ENCODE measurements around the gene ZNF556. TPM values are rescaled to one million over a fixed set of nuclear protein-coding genes. Genes with fewer than 3 reads are reported as not detected.

The ZNF556 gene
- total RNA-seq, 1 experiment from 2014 or later, result 0.04 TPM

DNA sequence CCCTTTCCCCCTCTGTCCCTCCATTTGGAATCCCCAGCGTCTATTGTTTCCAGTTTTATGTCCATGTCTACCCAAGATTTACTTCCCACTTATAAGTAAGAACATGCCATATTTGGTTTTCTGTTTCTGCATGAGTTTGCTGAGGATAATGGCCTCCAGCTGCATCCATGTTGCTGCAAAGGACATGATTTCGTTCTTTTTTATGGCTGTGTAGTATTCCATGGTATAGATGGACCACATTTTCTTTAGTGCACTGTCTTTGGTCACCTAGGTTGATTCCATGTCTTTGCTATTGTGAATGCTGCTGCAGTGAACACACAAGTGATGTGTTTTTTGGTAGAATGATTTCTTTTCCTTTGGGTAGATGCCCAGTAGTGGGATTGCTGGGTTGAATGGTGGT, 22.0 kb upstream of the ZNF556 start:
- ChIA-PET CTCF (no interaction called here), POLR2A (ENCODE audit: unreplicated experiment) (no interaction called here)
- intact Hi-C loops (cut with micrococcal nuclease), result no loop called here
- no peak overlapping the region for H3K4me2 ChIP-seq (ENCODE audit: low read length)
- H3K4me1 ChIP-seq (ENCODE audit: insufficient read depth, low read length), result no peaks in the 10 kb centered on the region; the same call in 1 of the 2 replicates
- H3K79me2 ChIP-seq (ENCODE audit: low read length), result peaks cover 8% of the 10 kb centered on the region; the same call in 1 of the 2 replicates
- H3K27me3 ChIP-seq (ENCODE audit: low read length), result no peaks in the 10 kb centered on the region
- no peak overlapping the region for H3K4me3 ChIP-seq (ENCODE audit: low read length)
- no peak overlapping the region for H3K9ac ChIP-seq (ENCODE audit: low read length)
- H4K20me1 ChIP-seq (ENCODE audit: low read length), result no peaks in the 10 kb centered on the region
- H3K36me3 ChIP-seq (ENCODE audit: low read depth, low read length), result peaks cover 4% of the 10 kb centered on the region; the same call in 1 of the 2 replicates
- no TSS peak for BruUV-seq (replicated peaks)
- H2AFZ ChIP-seq (ENCODE audit: low read length), result no peak overlapping the region
- no peaks in the 10 kb centered on the region for H3F3A ChIP-seq (ENCODE audit: low read length, unreplicated experiment)
- no peaks in the 10 kb centered on the region for H3K9me2 ChIP-seq (replicated peaks; ENCODE audit: low read length)
- TF ChIP-seq CTCF (conservative IDR thresholded peaks at IDR 0.05; ENCODE audit: low read depth, low read length) (no peak), EZH2phosphoT487 (IDR thresholded peaks at IDR 0.05; ENCODE audit: borderline replicate concordance, low read length) (no peak), EZH2 (IDR thresholded peaks at IDR 0.05; ENCODE audit: low read length, unreplicated experiment) (no peak)
- ATAC-seq (no peak), DNase-seq (no peak)
- H3K27ac ChIP-seq (ENCODE audit: low read length), result no peak overlapping the region
- no peaks in the 10 kb centered on the region for H3K9me3 ChIP-seq (ENCODE audit: low read length)

- intact Hi-C loops (cut with micrococcal nuclease), result no loop called here
- ChIA-PET CTCF (no interaction called here), POLR2A (ENCODE audit: unreplicated experiment) (no interaction called here)
- Histone ChIP-seq H3K27ac (ENCODE audit: low read length) (no peak overlapping the region), H3F3A (ENCODE audit: low read length, unreplicated experiment) (no peaks in the 10 kb centered on the region), H3K27me3 (ENCODE audit: low read length) (no peaks in the 10 kb centered on the region), H2AFZ (ENCODE audit: low read length) (no peak overlapping the region), H3K4me2 (ENCODE audit: low read length) (no peak overlapping the region), H3K4me3 (ENCODE audit: low read length) (no peak overlapping the region), H3K4me1 (ENCODE audit: insufficient read depth, low read length) (no peaks in the 10 kb centered on the region; the same call in 1 of the 2 replicates), H3K9ac (ENCODE audit: low read length) (no peak overlapping the region), H3K36me3 (ENCODE audit: low read depth, low read length) (peaks cover 16% of the 10 kb centered on the region), H3K9me3 (ENCODE audit: low read length) (peaks cover 6% of the 10 kb centered on the region), H4K20me1 (ENCODE audit: low read length) (no peaks in the 10 kb centered on the region), H3K79me2 (ENCODE audit: low read length) (peaks cover 8% of the 10 kb centered on the region; the same call in 1 of the 2 replicates), H3K9me2 (replicated peaks; ENCODE audit: low read length) (no peaks in the 10 kb centered on the region)
- ATAC-seq, result no peak
- DNase-seq, result no peak
- no TSS peak for BruUV-seq (replicated peaks)
- TF ChIP-seq CTCF (conservative IDR thresholded peaks at IDR 0.05; ENCODE audit: low read depth, low read length), result no peak
These were observed 20.8 kb upstream of the ZNF556 start for GRCh38 chr19:2846180-2846894.

DNA sequence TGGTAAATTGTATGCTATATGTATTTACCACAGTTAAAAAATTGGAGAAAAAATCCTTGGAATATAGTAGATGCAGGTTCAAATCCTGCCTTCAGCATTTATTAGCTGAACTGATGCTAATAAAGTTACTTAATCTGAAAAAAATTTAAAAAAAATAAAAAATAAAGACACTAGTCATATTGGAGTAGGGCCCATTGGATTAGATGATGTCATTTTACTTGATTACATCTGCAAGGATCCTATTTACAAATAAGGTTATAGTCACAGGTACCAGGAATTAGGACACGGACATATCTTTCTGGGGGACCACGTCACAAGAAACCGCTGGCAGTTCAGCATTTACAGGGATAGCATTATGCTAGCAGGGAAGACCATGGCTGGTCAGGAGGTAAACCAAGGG, 19.6 kb upstream of the ZNF556 start:
- Histone ChIP-seq H3K9me2 (replicated peaks; ENCODE audit: low read length) (no peaks in the 10 kb centered on the region), H3K4me3 (ENCODE audit: low read length) (no peak overlapping the region), H3K4me2 (ENCODE audit: low read length) (no peak overlapping the region), H3K9me3 (ENCODE audit: low read length) (peaks cover 14% of the 10 kb centered on the region), H3F3A (ENCODE audit: low read length, unreplicated experiment) (no peaks in the 10 kb centered on the region), H2AFZ (ENCODE audit: low read length) (no peak overlapping the region), H3K27me3 (ENCODE audit: low read length) (no peaks in the 10 kb centered on the region), H3K36me3 (ENCODE audit: low read depth, low read length) (peaks cover 27% of the 10 kb centered on the region), H3K79me2 (ENCODE audit: low read length) (peaks cover 1% of the 10 kb centered on the region; the same call in 1 of the 2 replicates), H3K9ac (ENCODE audit: low read length) (no peak overlapping the region), H3K27ac (ENCODE audit: low read length) (no peak overlapping the region), H3K4me1 (ENCODE audit: insufficient read depth, low read length) (no peaks in the 10 kb centered on the region), H4K20me1 (ENCODE audit: low read length) (no peaks in the 10 kb centered on the region)
- CTCF ChIA-PET, result no interaction called here
- no peak for ATAC-seq
- POLR2A ChIA-PET (ENCODE audit: unreplicated experiment), result no interaction called here
- TF ChIP-seq CTCF (conservative IDR thresholded peaks at IDR 0.05; ENCODE audit: low read depth, low read length), result no peak
- TF ChIP-seq EZH2 (IDR thresholded peaks at IDR 0.05; ENCODE audit: low read length, unreplicated experiment), result no peak
- no peak for TF ChIP-seq EZH2phosphoT487 (IDR thresholded peaks at IDR 0.05; ENCODE audit: borderline replicate concordance, low read length)
- BruUV-seq (replicated peaks), result no TSS peak
- intact Hi-C loops (cut with micrococcal nuclease), result no loop called here
- no peak for DNase-seq

Data from PC-3 (cell line).